ENCODE data around the gene AOPEP.

DNA sequence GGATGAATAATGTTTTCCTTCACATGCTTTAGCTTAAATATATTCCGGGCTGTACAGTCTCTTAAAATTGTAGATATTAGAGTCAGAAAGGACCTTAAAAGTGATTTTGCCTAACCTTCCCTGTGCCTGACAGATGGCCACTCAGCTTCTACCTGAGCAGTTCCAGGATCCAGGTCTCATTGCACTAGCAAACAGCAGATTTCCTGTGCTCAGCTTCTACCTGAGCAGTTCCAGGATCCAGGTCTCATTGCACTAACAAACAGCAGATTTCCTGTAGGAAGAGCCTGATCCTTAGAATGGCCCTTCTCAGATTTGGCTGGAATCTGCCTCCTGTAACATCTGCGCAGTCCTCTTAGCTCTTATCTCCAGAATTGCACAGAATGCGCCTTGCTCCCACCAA lies 219.8 kb downstream of the AOPEP start:
- TF ChIP-seq, protein P1, sequence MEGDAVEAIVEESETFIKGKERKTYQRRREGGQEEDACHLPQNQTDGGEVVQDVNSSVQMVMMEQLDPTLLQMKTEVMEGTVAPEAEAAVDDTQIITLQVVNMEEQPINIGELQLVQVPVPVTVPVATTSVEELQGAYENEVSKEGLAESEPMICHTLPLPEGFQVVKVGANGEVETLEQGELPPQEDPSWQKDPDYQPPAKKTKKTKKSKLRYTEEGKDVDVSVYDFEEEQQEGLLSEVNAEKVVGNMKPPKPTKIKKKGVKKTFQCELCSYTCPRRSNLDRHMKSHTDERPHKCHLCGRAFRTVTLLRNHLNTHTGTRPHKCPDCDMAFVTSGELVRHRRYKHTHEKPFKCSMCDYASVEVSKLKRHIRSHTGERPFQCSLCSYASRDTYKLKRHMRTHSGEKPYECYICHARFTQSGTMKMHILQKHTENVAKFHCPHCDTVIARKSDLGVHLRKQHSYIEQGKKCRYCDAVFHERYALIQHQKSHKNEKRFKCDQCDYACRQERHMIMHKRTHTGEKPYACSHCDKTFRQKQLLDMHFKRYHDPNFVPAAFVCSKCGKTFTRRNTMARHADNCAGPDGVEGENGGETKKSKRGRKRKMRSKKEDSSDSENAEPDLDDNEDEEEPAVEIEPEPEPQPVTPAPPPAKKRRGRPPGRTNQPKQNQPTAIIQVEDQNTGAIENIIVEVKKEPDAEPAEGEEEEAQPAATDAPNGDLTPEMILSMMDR (IDR thresholded peaks at IDR 0.05) = no peak
- TF ChIP-seq POLR2A (IDR thresholded peaks at IDR 0.05; ENCODE audit: low read depth) (no peak), EP300 (IDR thresholded peaks at IDR 0.05) (no peak)

Measured in esophagus muscularis mucosa (tissue), 4 donors.